ENCODE measurements around the gene AJAP1.
A peak's percentile ranks its signal among the peaks of the same experiment; 100 is the strongest.

Gene AJAP1

GRCh38 chr1:4650981-4651380, 3.4 kb upstream of the AJAP1 start:
- no peak for TF ChIP-seq TAF1 (IDR thresholded peaks at IDR 0.05; ENCODE audit: borderline replicate concordance, low read depth, low read length)
- no peak for TF ChIP-seq POLR2AphosphoS5 (IDR thresholded peaks at IDR 0.05; ENCODE audit: low read depth, low read length)
- no peak for TF ChIP-seq POLR2A (IDR thresholded peaks at IDR 0.05; ENCODE audit: low read depth, low read length)
- FAIRE-seq (no peak), DNase-seq (ENCODE audit: insufficient read length) (no peak)

DNA sequence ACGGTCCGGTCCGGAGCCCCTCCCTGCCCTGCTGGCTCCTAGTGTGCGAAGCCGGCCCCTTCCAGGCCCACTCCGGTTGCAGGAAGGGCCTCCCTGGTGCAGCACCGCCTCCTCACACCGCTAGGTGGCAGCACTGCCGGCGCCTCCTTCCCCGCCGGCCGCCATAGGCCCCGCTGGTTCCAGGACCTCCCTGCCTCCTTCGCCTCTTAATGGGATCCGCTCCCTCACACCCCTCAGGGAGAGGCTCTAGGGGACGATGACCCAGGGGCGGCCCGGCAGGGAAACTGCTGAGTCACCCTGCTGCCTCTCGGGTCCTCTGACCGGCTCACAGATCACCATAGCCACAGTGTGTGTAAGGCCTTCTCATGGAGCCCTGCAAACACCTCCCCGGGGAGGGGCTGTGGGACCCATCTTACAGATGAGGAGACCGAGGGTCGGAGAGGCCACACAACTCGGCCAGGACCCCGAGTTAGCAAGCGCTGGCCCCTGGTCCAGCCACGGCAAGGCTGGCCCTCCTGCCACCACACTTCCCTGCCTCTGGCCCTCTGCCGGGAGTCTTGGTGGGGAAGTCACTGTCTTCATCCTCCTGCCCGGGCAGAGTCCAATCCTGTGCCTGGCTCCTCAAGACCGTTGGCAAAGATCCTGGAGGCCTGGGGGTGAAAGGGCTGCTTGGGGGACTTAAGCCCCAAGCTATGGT, 1.6 kb upstream of the AJAP1 start:
- TF ChIP-seq TAF1 (IDR thresholded peaks at IDR 0.05; ENCODE audit: borderline replicate concordance, low read depth, low read length) (no peak), POLR2AphosphoS5 (IDR thresholded peaks at IDR 0.05; ENCODE audit: low read depth, low read length) (no peak), POLR2A (IDR thresholded peaks at IDR 0.05; ENCODE audit: low read depth, low read length) (no peak)
- DNase-seq (ENCODE audit: insufficient read length) = peak; percentile 80
- no peak for FAIRE-seq

DNA sequence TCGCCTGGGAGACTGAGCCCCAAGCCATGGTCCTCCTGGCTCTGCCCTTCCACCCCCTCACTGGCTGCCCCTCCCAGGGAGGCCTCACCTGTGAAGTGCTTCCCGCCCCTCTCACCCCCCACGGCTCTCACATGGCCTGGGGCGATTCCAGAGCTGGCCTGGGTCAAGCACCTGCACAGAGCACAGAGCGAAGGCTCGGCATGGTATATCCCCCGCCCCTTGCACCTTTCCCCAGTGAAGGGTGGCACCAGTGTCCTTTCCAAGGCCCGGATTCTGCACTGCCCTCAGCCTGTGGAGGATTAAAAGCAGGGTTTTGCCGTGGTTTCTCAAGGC, 1.1 kb upstream of the AJAP1 start:
- FAIRE-seq (no peak), DNase-seq (ENCODE audit: insufficient read length) (peak; percentile 29)
- TF ChIP-seq POLR2A (IDR thresholded peaks at IDR 0.05; ENCODE audit: low read depth, low read length) (no peak), POLR2AphosphoS5 (IDR thresholded peaks at IDR 0.05; ENCODE audit: low read depth, low read length) (no peak), TAF1 (IDR thresholded peaks at IDR 0.05; ENCODE audit: borderline replicate concordance, low read depth, low read length) (no peak)

DNA sequence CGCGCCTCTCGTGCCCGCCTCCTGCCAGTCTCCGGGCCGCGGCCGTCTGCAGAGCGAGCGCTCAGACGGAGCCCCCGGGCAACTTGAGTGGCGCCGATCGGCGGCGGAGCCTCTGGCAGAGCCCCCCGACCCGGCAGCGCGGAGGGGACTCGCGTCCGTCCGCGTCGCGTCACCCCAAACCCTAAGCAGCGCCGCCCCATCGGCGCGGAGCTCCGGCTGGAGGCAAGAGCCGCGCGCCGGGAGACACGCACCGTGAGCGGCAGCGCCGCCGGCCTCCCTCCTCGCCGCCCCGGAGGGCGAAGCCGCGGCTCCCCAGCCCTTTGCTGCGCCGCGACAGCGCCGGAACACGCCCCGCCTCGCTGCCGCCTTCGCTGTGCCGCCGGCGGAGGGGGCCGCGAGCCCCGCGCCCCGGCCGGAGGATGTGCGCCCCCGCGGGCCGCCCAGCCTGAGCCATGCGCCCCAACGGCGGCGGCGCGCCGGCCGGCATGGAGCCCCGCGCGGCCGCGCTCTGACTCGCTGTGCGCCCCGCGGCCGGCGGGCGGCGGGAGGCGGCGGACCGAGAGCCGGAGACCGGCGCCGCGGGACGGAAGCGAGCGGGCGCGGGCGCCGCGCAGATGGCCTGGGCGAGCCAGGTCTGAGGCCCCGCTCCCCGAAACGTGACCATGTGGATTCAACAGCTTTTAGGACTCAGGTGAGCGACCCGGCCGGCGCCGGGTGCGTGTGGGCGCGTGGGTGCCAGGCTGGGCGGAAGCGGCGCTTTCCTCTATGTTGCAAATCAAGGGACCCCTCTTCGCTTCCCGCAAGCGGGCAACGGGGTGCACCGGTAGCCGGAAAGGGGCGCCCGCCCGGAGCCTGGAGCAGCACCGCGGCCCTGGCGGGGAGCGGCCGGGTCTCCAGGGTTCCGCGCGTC, 610 bp downstream of the AJAP1 start:
- no peak for FAIRE-seq
- DNase-seq (ENCODE audit: insufficient read length) = no peak
- TF ChIP-seq POLR2A (IDR thresholded peaks at IDR 0.05; ENCODE audit: low read depth, low read length) (no peak), TAF1 (IDR thresholded peaks at IDR 0.05; ENCODE audit: borderline replicate concordance, low read depth, low read length) (no peak)

- FAIRE-seq (no peak), DNase-seq (ENCODE audit: insufficient read length) (peak; percentile 41)
- TF ChIP-seq POLR2A (IDR thresholded peaks at IDR 0.05; ENCODE audit: low read depth, low read length) = no peak
- TF ChIP-seq TAF1 (IDR thresholded peaks at IDR 0.05; ENCODE audit: borderline replicate concordance, low read depth, low read length) = no peak
- no peak for TF ChIP-seq POLR2AphosphoS5 (IDR thresholded peaks at IDR 0.05; ENCODE audit: low read depth, low read length)
These were observed 1.5 kb downstream of the AJAP1 start for GRCh38 chr1:4655674-4656532.

DNA sequence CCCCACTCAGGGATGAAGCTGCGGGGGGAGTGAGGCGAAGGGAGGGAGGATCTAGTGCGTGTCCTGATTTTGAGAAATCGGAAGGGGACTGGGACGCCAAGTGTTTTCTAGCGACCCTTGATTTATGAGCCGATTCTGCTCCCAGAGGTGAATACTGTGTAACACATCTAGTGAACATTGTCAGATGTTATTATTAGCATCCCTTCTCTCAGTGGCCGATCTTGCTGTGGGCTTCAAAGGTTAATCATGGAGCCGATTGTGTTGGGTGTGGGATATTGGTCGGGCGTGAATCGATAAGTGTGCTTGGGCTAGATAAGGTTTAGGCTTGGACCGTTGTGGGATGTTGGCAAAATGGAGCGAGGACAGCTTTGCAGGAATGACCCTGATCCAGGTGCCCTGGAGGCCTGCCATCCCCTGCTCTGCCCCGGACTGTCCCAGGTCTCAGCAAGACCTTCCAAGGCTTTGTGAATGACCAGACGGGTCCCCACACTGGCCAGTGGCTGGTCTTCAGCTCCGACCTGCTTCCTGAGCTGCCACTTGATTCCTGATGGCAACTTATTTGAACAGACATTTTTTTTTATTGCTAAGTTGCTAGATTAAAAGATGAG, 2.2 kb downstream of the AJAP1 start:
- DNase-seq (ENCODE audit: insufficient read length) (no peak), FAIRE-seq (no peak)
- TF ChIP-seq POLR2A (IDR thresholded peaks at IDR 0.05; ENCODE audit: low read depth, low read length) = no peak
- no peak for TF ChIP-seq TAF1 (IDR thresholded peaks at IDR 0.05; ENCODE audit: borderline replicate concordance, low read depth, low read length)
- no peak for TF ChIP-seq POLR2AphosphoS5 (IDR thresholded peaks at IDR 0.05; ENCODE audit: low read depth, low read length)

DNA sequence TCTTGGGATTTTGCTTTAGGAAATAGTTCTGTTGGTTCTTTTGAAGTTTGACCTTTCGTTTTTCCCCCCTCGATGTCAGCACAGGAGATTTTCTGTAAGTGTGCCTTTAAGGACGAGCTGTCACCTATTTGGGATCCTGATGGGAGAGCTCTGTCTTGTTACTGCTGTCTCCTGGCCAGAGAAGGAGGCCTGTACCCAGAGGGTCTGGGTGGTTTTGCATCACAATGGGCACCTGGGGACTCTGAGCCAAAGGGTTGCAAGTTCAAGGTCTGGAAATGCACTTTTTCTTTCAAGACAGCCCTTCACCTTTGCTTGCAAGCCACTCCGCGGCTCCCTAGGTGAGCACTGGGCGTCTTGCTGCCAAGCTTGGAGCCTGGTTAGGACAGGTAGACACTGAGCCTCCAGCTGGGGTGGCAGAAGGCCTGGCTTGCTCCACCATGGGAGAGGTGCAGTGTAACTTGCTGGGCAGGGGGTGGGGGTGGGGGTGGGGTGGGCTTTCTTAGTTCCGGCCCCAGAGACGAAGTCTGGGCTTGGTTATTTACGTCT, 2.9 kb downstream of the AJAP1 start:
- no peak for FAIRE-seq
- no peak for DNase-seq (ENCODE audit: insufficient read length)
- no peak for TF ChIP-seq POLR2AphosphoS5 (IDR thresholded peaks at IDR 0.05; ENCODE audit: low read depth, low read length)
- TF ChIP-seq POLR2A (IDR thresholded peaks at IDR 0.05; ENCODE audit: low read depth, low read length) = no peak
- no peak for TF ChIP-seq TAF1 (IDR thresholded peaks at IDR 0.05; ENCODE audit: borderline replicate concordance, low read depth, low read length)

- FAIRE-seq (no peak), DNase-seq (ENCODE audit: insufficient read length) (no peak)
- TF ChIP-seq POLR2AphosphoS5 (IDR thresholded peaks at IDR 0.05; ENCODE audit: low read depth, low read length) (no peak), TAF1 (IDR thresholded peaks at IDR 0.05; ENCODE audit: borderline replicate concordance, low read depth, low read length) (no peak), POLR2A (IDR thresholded peaks at IDR 0.05; ENCODE audit: low read depth, low read length) (no peak)
These were observed 3.6 kb downstream of the AJAP1 start for GRCh38 chr1:4657960-4658541.

DNA sequence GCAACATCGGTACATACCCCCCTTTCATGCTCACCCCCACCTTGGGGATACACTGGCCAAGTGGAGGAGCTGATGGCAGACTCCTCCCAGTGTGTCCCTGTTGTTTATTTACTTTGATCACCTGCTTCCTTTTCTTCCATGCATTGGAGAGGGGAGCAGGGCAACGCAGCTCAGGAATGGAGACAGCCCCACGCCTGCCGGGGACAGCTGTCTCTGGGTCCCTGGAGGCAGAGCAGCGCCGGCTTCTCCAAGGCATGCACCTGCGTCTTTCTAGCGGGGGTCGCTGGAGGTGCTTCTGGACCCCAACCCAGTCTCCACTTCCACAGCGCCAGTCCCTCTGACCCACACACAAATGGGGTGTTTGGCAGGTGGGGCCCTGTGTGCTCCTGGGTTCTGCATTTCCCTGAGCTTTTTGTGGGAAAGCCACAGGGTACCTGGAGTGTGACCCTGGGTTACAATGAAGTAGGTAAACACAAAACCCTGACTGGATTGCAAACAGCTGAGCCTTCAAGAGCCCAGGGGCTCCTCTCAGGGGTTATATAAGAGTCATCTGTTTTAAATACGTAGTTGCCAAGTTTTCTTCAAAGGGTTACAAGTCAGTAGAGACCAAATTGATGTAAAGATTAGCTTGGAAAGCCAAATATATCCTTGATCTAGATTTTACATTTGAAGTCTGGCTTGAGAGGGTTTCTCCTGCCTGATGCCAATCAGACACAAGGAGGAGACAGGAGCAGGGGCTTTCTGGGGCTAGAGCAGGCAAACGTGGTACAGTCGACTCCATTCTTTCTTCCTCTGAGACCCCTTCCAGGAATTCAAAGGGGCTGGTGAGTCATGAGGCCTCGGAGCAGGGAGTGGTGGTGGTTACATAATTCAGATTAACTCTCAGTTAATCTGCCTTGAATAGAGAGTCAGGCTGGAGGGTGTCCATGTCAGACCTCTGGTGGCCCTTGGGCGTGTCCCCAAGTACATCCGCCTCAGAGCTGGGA, 4.5 kb downstream of the AJAP1 start:
- DNase-seq (ENCODE audit: insufficient read length) = no peak
- FAIRE-seq = no peak
- TF ChIP-seq POLR2AphosphoS5 (IDR thresholded peaks at IDR 0.05; ENCODE audit: low read depth, low read length) (no peak), TAF1 (IDR thresholded peaks at IDR 0.05; ENCODE audit: borderline replicate concordance, low read depth, low read length) (no peak), POLR2A (IDR thresholded peaks at IDR 0.05; ENCODE audit: low read depth, low read length) (no peak)

Measured in GM12892 (cell line).